Ovary (tissue), 3 donors: ENCODE results near the gene TENM4.

Source experiments
- EP300 ChIP-seq: sonication (generic); formaldehyde crosslinking; IDR thresholded peaks from one replicate; pipeline ENCODE4 v1.6.1; 2017; ENCODE audit warnings: antibody characterized with exemption
- TF ChIP-seq, protein P1 (sequence below), 3 donors: fragments of 450-650 bp in 2 of 3; fragments of 200-600 bp in 1 of 3; IDR thresholded peaks; one replicate each; pipeline versions ENCODE4 v1.5.1 to v1.8.0; 2016 to 2022; ENCODE audit warnings: antibody characterized with exemption in 3 of 3, mild to moderate bottlenecking in 1 of 3
- donor health status: DM: no; HTN: no; CAD: no.

DNA sequence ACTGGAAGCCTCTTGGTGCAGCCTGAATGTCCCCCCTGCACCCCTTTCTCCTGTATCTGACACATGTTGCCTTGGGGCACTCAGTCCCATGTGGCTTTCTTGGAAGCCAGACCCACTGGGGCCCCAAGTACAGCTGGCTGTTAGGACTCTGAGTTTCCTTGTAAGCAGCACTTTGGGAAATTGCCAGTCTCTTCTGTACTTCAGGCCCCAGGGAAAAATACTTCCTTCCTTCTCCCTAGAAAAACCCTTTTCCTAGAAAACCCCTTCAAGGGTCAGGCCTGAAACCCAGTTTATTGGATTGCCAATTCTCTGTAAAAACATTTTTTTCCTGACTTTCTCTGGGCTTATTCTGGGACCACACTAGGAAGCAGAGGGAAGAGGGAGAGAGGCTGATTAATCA is 360.3 kb downstream of the TENM4 start:
- TF ChIP-seq, protein P1, sequence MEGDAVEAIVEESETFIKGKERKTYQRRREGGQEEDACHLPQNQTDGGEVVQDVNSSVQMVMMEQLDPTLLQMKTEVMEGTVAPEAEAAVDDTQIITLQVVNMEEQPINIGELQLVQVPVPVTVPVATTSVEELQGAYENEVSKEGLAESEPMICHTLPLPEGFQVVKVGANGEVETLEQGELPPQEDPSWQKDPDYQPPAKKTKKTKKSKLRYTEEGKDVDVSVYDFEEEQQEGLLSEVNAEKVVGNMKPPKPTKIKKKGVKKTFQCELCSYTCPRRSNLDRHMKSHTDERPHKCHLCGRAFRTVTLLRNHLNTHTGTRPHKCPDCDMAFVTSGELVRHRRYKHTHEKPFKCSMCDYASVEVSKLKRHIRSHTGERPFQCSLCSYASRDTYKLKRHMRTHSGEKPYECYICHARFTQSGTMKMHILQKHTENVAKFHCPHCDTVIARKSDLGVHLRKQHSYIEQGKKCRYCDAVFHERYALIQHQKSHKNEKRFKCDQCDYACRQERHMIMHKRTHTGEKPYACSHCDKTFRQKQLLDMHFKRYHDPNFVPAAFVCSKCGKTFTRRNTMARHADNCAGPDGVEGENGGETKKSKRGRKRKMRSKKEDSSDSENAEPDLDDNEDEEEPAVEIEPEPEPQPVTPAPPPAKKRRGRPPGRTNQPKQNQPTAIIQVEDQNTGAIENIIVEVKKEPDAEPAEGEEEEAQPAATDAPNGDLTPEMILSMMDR (IDR thresholded peaks at IDR 0.05), result no peak
- TF ChIP-seq EP300, result no peak
